GM12891 (cell line): ENCODE data around the gene STT3A.

Experiments used
- PAX5 ChIP-seq: IDR thresholded peaks from 2 replicates; pipeline ENCODE4 v1.6.1; 2011; ENCODE audit warnings: low read length, moderate library complexity, mild to moderate bottlenecking; ENCODE audit not compliant: insufficient read depth, severe bottlenecking
- POLR2A ChIP-seq: IDR thresholded peaks from 2 replicates; pipeline ENCODE4 v1.6.1; 2011; ENCODE audit warnings: low read depth, low read length, control low read depth
- POLR2AphosphoS5 ChIP-seq: IDR thresholded peaks from 2 replicates; pipeline ENCODE4 v1.6.1; 2011; ENCODE audit warnings: low read depth, low read length, control low read depth
- POU2F2 ChIP-seq: IDR thresholded peaks from 2 replicates; pipeline ENCODE4 v1.6.1; 2011; ENCODE audit warnings: low read depth, mild to moderate bottlenecking, control low read depth, low read length, moderate library complexity
- SPI1 ChIP-seq: IDR thresholded peaks from 2 replicates; pipeline ENCODE4 v1.6.1; 2011; ENCODE audit warnings: low read depth, low read length, control low read depth
- TAF1 ChIP-seq: IDR thresholded peaks from 2 replicates; pipeline ENCODE4 v1.6.1; 2011; ENCODE audit warnings: low read depth, low read length, control low read depth

GRCh38 chr11:125638315-125638714, 45.7 kb downstream of the STT3A start:
- no peak for TF ChIP-seq POLR2AphosphoS5
- no peak for TF ChIP-seq POLR2A
- no peak for TF ChIP-seq TAF1
- no peak for TF ChIP-seq POU2F2
- TF ChIP-seq SPI1: no peak
- TF ChIP-seq PAX5: no peak
